RCC 7860 (cell line): ENCODE measurements around the gene ATM.

Experiments used
- DNase-seq: peaks from one replicate; pipeline ENCODE4 v3.0.0-alpha.2; 2015; ENCODE audit warnings: low spot score
- FAIRE-seq: peaks from 2 replicates; lab custom pipeline; 2012; peaks lifted over from hg19 to GRCh38; lab: Jason Lieb, UNC

Gene ATM

GRCh38 chr11:108218912-108219783 is 3.7 kb upstream of the ATM start:
- DNase-seq, result no peak

GRCh38 chr11:108220721-108221336 is 2.0 kb upstream of the ATM start:
- FAIRE-seq (no peak), DNase-seq (no peak)

More at GRCh38 chr11:108218912-108219783, 3.7 kb upstream of the ATM start:
- no peak for FAIRE-seq

- no peak for DNase-seq
Observed at GRCh38 chr11:108221371-108221770, 1.5 kb upstream of the ATM start.

GRCh38 chr11:108221911-108222573 is 825 bp upstream of the ATM start:
- DNase-seq, result no peak
- no peak for FAIRE-seq

More at GRCh38 chr11:108221371-108221770, 1.5 kb upstream of the ATM start:
- FAIRE-seq, result no peak

- FAIRE-seq, result no peak
- no peak for DNase-seq
Observed at GRCh38 chr11:108223348-108224149, 682 bp downstream of the ATM start.

GRCh38 chr11:108224366-108224765 is 1.5 kb downstream of the ATM start:
- FAIRE-seq (no peak), DNase-seq (no peak)

- FAIRE-seq (no peak), DNase-seq (no peak)
Observed at GRCh38 chr11:108224911-108225786, 2.3 kb downstream of the ATM start.

GRCh38 chr11:108226036-108226435 is 3.2 kb downstream of the ATM start:
- FAIRE-seq (no peak), DNase-seq (no peak)

- DNase-seq (no peak), FAIRE-seq (no peak)
Observed at GRCh38 chr11:108228251-108228650, 5.4 kb downstream of the ATM start.

- DNase-seq (no peak), FAIRE-seq (no peak)
Observed at GRCh38 chr11:108233277-108233945, 10.5 kb downstream of the ATM start.

GRCh38 chr11:108235192-108235591 is 12.3 kb downstream of the ATM start:
- DNase-seq (no peak), FAIRE-seq (no peak)

- DNase-seq (no peak), FAIRE-seq (no peak)
Observed at GRCh38 chr11:108235633-108236032, 12.8 kb downstream of the ATM start.

- FAIRE-seq (no peak), DNase-seq (no peak)
Observed at GRCh38 chr11:108237058-108237481, 14.2 kb downstream of the ATM start.

GRCh38 chr11:108239076-108239475 is 16.2 kb downstream of the ATM start:
- no peak for FAIRE-seq
- no peak for DNase-seq

- FAIRE-seq, result no peak
- no peak for DNase-seq
Observed at GRCh38 chr11:108241330-108242037, 18.6 kb downstream of the ATM start.

- DNase-seq, result no peak
- no peak for FAIRE-seq
Observed at GRCh38 chr11:108242422-108242821, 19.6 kb downstream of the ATM start.

- no peak for FAIRE-seq
- no peak for DNase-seq
Observed at GRCh38 chr11:108246308-108246707, 23.4 kb downstream of the ATM start.

GRCh38 chr11:108246885-108247284 is 24.0 kb downstream of the ATM start:
- DNase-seq, result no peak
- no peak for FAIRE-seq

- DNase-seq, result no peak
- no peak for FAIRE-seq
Observed at GRCh38 chr11:108253176-108253575, 30.3 kb downstream of the ATM start.
